Stimulated activated memory B cell treated with anti-CD40 and anti-IgM and Interleukin-4, amounts not matched to agents 10 μg/mL and 1 μg/mL and 100 μg/mL, for 72 hours (primary cell): ENCODE measurements around the gene TEX26.

Source experiments
- ATAC-seq: fragments of 150-1000 bp; cut with Tn5 transposase; 2 replicates; pipeline ENCODE4 v1.10.0; 2021
- H3K27ac Mint-ChIP-seq: one replicate; pipeline ENCODE4 v1.8.0; 2022; ENCODE audit warnings: mild to moderate bottlenecking, mixed read lengths
- H3K27me3 Mint-ChIP-seq: one replicate; pipeline ENCODE4 v1.8.0; 2022; ENCODE audit warnings: mixed read lengths
- H3K36me3 Mint-ChIP-seq: one replicate; pipeline ENCODE4 v1.8.0; 2022; ENCODE audit warnings: mixed read lengths
- H3K4me1 Mint-ChIP-seq: one replicate; pipeline ENCODE4 v1.8.0; 2022; ENCODE audit warnings: mixed read lengths
- H3K4me3 Mint-ChIP-seq: one replicate; pipeline ENCODE4 v1.8.0; 2022; ENCODE audit warnings: mild to moderate bottlenecking, moderate library complexity, mixed read lengths
- H3K9me3 Mint-ChIP-seq: one replicate; pipeline ENCODE4 v1.8.0; 2022; ENCODE audit warnings: mixed read lengths

The TEX26 gene

DNA sequence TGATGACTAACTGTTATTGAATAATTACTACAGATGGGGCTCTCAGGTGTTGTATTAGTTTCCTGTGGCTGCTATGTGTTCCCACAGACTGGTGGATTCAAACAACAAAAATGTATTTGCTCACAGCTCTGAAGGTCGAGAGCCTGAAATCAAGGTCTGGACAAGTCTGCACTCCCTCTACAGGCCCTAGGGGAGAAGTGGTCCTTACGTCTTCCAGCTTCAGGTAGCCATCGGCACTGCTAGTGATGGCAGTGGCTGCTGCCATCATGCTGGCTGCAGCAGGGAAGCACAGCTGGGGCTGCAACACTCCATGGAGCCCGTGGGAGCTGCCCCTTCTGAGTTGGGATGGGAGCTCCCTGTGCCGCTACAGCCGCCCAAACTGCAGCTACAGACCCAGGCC, 1.9 kb downstream of the TEX26 start:
- H3K4me1 Mint-ChIP-seq: no peaks in the 10 kb centered on the region
- H3K4me3 Mint-ChIP-seq: no peak overlapping the region
- peaks cover 10% of the 10 kb centered on the region for H3K9me3 Mint-ChIP-seq
- ATAC-seq: no peak
- H3K27me3 Mint-ChIP-seq: peaks cover 43% of the 10 kb centered on the region
- no peak overlapping the region for H3K27ac Mint-ChIP-seq
- no peaks in the 10 kb centered on the region for H3K36me3 Mint-ChIP-seq

DNA sequence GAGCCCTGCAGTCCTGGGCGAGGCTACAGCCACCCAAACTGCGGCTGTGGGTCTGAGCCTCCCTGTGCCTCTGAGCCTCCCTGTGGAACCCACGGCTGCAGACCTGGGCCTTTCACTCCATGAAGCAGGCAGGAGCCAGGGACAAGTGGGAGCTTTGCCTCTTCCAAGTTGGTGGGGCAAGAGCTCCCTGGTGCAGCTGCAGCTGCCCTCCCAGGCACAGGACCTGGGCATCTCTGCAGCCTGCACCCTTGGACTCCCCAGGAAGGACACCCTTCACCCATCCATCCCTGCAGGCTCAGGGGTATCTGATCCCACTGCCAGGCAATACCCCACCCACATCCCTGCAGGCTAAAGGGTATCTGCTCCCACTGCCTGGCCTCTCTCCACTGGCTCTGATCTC, 2.3 kb downstream of the TEX26 start:
- no peak for ATAC-seq
- H3K4me3 Mint-ChIP-seq: no peak overlapping the region
- peaks cover 40% of the 10 kb centered on the region for H3K27me3 Mint-ChIP-seq
- H3K9me3 Mint-ChIP-seq: peaks cover 10% of the 10 kb centered on the region
- H3K27ac Mint-ChIP-seq: no peak overlapping the region
- no peaks in the 10 kb centered on the region for H3K36me3 Mint-ChIP-seq
- no peaks in the 10 kb centered on the region for H3K4me1 Mint-ChIP-seq

DNA sequence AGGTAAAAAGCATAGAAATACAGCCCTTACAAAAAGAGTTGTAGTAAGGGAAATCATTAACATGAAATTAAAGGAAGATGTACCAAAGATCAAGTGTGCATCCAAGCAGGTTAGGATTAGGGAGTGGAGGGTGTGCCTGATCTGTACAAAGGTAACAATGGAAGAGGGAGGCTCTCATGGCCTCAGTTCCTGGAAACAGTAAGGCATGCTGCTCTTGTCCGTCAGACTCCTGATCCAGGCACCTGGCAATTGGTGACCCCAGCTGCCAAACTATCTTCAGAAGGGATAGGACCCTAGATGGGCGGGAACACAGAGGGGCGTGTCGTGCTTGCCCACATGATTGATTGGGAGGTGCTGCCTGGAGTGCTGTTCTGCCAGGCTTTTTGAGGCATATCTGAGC, 4.5 kb downstream of the TEX26 start:
- ATAC-seq: no peak
- H3K4me1 Mint-ChIP-seq: no peaks in the 10 kb centered on the region
- H3K9me3 Mint-ChIP-seq: peaks cover 10% of the 10 kb centered on the region
- no peak overlapping the region for H3K27ac Mint-ChIP-seq
- no peak overlapping the region for H3K4me3 Mint-ChIP-seq
- H3K36me3 Mint-ChIP-seq: no peaks in the 10 kb centered on the region
- H3K27me3 Mint-ChIP-seq: peaks cover 38% of the 10 kb centered on the region

DNA sequence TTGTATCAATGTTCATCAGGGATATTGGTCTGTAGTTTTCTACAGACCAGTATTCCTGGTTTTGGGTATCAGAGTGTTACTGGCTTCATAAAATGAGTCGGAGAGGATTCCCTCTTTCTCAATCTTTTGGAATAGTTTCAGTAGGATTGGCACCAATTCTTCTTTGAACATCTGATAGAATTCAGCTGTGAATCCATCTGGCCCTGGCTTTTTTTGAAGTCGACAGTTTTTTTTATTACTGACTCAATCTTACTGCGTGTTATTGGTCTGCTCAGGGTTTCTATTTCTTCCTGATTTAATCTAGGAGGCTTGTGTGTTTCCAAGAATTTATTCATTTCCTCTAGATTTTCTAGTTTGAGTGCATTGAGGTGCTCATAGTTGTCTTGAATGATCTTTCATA, 11.4 kb downstream of the TEX26 start:
- Mint-ChIP-seq H3K4me1 (no peaks in the 10 kb centered on the region), H3K27me3 (peaks cover 32% of the 10 kb centered on the region), H3K36me3 (no peaks in the 10 kb centered on the region), H3K4me3 (no peak overlapping the region), H3K9me3 (peaks cover 9% of the 10 kb centered on the region), H3K27ac (no peak overlapping the region)
- no peak for ATAC-seq

DNA sequence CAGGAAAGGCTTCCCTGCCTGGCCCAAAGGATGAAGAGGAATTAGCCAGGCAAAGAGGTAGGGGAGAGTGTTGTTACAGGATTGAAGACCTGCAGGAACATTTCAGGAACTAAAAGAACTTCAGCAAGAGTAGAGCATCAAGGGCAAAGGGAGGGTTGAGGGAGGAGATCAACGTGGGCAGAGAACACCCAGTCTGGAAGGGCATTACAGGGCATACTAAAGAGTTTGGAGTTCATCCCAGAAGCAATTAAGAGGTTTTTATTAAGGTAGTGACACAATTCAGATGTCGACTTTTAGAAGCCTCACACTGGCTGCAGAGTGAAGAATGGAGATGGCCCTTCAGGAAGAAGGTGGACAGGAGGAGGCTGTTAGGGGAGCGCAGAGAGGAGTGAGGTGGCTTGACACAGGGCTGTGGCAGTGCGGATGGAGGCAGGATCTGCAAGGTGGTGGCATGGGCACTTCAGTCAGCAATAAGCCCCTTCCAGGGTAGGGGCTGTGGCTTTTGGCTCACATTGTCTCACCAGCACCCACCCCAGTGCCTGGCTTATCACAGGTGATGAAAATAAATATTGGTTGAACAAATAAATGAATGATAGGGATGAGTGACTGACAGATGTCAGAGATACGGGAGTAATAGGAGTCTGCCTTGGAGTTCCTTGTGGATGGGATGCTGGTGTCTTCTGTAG, 24.9 kb downstream of the TEX26 start:
- peaks cover 19% of the 10 kb centered on the region for H3K9me3 Mint-ChIP-seq
- no peak overlapping the region for H3K27ac Mint-ChIP-seq
- H3K27me3 Mint-ChIP-seq: peaks cover 46% of the 10 kb centered on the region
- ATAC-seq: no peak
- H3K4me3 Mint-ChIP-seq: no peak overlapping the region
- H3K36me3 Mint-ChIP-seq: peaks cover 6% of the 10 kb centered on the region
- no peaks in the 10 kb centered on the region for H3K4me1 Mint-ChIP-seq

DNA sequence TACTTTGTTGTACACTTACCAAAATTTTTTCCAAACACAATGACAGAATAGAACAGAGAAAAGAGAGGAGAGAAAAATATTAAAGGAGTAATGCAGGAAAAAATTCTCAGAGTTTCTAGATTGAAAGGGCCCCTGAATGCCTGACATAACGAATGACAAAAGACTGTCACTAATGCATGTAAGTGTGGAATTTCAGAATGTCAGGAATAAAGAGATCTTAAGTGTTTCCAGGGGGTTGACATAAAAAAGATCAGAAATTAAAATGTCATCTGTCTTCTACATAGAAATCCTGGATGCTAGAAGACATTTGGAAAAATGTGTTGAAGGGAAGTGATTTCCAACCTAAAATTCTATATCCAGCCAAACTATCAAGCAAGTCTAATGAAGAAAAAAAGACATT, 27.2 kb downstream of the TEX26 start:
- Mint-ChIP-seq H3K4me3 (no peak overlapping the region), H3K9me3 (peaks cover 19% of the 10 kb centered on the region), H3K4me1 (no peaks in the 10 kb centered on the region), H3K27me3 (peaks cover 47% of the 10 kb centered on the region), H3K36me3 (peaks cover 6% of the 10 kb centered on the region), H3K27ac (no peak overlapping the region)
- ATAC-seq: no peak

DNA sequence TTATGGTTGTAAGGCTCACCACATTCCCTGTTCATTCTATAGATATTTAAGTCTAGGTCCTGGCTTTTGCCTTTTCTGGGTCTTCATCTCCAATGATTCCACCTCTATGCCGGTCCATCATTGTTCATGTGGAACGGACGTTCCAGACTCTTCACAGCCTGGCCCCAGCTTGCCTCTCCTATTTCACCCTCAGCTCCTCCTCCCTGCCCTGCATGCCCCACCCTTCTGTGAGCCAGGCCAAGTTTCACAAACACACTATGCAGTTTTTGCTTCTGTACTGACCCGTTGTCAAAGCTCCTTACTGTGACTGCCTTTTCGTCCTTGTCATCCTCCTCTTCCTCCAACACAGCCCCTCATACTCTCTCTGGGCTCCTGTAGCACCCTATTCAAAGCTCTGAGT, 31.3 kb downstream of the TEX26 start:
- ATAC-seq: no peak
- Mint-ChIP-seq H3K9me3 (peaks cover 6% of the 10 kb centered on the region), H3K4me3 (no peak overlapping the region), H3K4me1 (no peaks in the 10 kb centered on the region), H3K27me3 (peaks cover 42% of the 10 kb centered on the region), H3K27ac (no peak overlapping the region), H3K36me3 (no peaks in the 10 kb centered on the region)

DNA sequence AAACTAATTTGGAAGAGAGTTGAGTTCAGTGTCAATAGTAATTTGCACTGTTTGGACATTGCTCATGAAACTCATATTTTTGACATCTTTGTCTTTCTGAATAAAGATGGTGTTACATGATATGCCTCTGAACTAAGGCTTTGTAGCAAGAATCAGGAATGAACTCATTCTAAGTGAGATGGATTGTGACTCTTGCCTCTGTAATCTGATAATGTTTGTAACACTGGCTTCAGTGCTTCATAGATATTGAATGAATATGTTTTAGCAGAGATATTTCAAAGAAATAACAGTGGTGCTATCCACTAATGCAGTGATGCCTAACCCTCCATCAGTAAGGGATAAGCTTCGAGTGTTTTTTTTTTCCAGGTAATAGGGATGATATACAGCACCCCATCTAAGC, 32.9 kb downstream of the TEX26 start:
- no peak for ATAC-seq
- Mint-ChIP-seq H3K36me3 (no peaks in the 10 kb centered on the region), H3K27me3 (peaks cover 51% of the 10 kb centered on the region), H3K4me1 (no peaks in the 10 kb centered on the region), H3K4me3 (no peak overlapping the region), H3K27ac (no peak overlapping the region), H3K9me3 (peaks cover 2% of the 10 kb centered on the region)

DNA sequence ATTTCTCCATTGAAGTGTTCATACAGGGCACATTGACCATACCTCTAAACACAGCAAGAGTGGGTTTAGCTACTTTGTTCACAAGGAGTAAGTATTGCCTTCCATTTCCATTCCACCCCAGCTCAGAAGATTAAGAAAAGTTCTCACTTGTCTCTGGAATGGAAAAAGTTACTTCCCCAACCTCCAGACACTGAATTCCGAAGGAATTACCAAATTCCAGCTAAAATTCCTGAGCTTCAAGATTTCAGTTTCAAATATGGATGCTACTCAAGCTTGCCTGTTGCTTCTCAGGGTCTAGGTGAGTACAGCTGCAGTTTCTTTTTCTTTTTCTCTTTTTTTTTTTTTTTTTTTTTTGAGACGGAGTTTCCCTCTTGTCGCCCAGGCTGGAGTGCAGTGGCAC, 33.6 kb downstream of the TEX26 start:
- no peak overlapping the region for H3K27ac Mint-ChIP-seq
- no peaks in the 10 kb centered on the region for H3K4me1 Mint-ChIP-seq
- H3K9me3 Mint-ChIP-seq: peaks cover 2% of the 10 kb centered on the region
- no peak for ATAC-seq
- H3K27me3 Mint-ChIP-seq: peaks cover 51% of the 10 kb centered on the region
- no peaks in the 10 kb centered on the region for H3K36me3 Mint-ChIP-seq
- H3K4me3 Mint-ChIP-seq: no peak overlapping the region

DNA sequence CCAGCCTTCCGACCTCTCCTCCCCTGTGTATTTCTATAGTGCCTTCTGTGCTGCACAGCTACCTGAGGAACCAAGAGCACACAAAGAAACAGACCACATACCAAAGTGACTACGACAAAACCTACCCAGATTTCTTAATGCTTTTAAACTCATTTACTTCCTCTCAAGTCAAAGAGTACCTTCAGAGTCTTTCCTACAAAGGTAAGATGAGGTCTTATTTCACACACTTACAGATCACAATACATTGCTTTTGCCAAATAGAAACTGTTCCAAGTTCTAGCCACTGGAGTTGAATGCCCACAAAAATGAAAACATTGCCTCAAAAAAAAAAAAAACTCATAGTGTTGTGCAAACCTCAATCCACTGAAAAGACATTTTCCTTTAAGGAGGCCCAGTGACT, 36.4 kb downstream of the TEX26 start:
- Mint-ChIP-seq H3K36me3 (no peaks in the 10 kb centered on the region), H3K27me3 (peaks cover 53% of the 10 kb centered on the region), H3K4me3 (no peak overlapping the region), H3K27ac (no peak overlapping the region), H3K4me1 (no peaks in the 10 kb centered on the region), H3K9me3 (no peaks in the 10 kb centered on the region)
- no peak for ATAC-seq

DNA sequence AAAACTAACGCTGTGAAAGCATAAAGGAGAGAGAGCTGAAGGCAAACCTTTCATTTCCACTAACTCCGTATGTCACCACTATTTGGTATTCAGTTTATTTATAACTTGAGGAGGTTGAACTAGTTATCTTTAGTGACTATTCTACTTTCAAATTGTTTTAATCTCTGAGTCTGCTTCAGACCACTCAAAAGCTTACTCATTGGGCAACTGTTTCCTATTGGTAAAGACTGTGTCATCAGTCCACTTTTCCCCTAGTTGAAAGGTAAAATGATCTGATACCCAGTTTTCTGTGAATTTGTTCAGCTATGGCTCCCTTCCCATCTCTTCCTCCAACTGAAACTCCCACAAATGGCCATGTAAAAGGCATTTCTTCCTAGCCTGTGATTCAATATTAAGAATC, 39.1 kb downstream of the TEX26 start:
- Mint-ChIP-seq H3K36me3 (no peaks in the 10 kb centered on the region), H3K4me1 (no peaks in the 10 kb centered on the region), H3K27me3 (peaks cover 57% of the 10 kb centered on the region), H3K4me3 (no peak overlapping the region), H3K9me3 (no peaks in the 10 kb centered on the region), H3K27ac (no peak overlapping the region)
- ATAC-seq: no peak

DNA sequence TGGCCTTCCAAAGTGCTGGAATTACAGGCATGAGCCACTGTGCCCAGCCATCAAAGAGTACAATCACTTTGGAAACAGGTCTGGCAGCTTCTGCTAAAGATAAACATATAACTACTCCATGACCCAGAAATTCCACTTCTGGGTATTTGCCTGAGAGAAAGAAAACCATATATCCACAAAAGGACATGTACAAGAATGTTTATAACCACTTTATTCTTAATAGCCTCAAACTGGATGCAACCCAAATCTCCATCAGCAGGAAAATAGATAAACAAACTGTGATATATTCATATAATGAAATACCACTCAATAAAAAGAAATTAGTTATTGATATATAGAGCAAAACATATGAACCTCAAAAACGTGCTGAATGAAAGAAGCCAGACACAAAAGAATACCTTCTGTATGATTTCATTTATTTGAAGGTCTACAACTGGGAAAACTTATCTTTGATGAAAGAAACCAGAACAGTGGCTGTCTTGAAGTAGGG, 40.5 kb downstream of the TEX26 start:
- Mint-ChIP-seq H3K36me3 (no peaks in the 10 kb centered on the region), H3K27me3 (peaks cover 56% of the 10 kb centered on the region)

DNA sequence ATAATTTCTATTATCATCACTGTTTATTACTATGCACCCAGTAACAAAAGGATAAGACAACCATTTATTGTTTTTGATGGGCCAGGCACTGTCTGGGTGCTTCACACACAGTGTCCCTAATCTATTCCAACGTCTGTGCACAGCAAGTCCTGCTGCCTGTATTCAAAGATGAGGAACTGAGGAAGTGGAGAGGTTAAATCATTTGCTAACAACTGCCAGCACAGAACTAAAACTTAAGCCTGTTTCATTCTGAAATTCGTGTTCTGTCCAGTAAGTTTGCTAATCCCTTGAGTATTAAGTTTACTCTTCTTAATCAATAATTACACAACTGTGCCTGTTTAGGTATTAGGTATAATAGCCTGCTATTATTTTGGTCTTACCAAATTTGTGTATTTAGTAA, 41.9 kb downstream of the TEX26 start:
- H3K27ac Mint-ChIP-seq: no peak overlapping the region
- ATAC-seq: no peak
- no peak overlapping the region for H3K4me3 Mint-ChIP-seq
- no peaks in the 10 kb centered on the region for H3K9me3 Mint-ChIP-seq
- H3K4me1 Mint-ChIP-seq: no peaks in the 10 kb centered on the region
- peaks cover 50% of the 10 kb centered on the region for H3K27me3 Mint-ChIP-seq
- no peaks in the 10 kb centered on the region for H3K36me3 Mint-ChIP-seq

More for the DNA sequence above, 40.5 kb downstream of the TEX26 start:
- ATAC-seq: no peak
- Mint-ChIP-seq H3K27ac (no peak overlapping the region), H3K4me1 (no peaks in the 10 kb centered on the region), H3K9me3 (no peaks in the 10 kb centered on the region), H3K4me3 (no peak overlapping the region)

DNA sequence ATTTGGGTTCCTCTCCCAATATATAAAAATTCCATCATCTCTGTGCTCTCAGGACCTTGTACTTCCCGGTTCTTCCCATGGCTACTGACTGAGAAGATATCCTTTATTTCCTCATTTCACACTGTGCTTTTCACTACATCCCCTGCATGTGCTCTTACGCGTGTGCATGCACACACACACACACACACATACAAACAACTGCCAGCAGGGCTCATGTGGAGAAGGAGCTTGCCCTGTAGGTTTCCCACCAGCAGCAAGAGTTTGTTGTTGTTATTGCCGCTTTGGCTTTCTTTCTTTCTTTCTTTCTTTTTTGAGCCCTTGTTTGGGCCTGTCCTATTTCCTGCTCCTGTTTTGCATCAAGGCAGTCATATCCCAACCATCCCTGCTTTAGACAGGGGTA, 43.6 kb downstream of the TEX26 start:
- no peaks in the 10 kb centered on the region for H3K9me3 Mint-ChIP-seq
- no peaks in the 10 kb centered on the region for H3K4me1 Mint-ChIP-seq
- ATAC-seq: no peak
- peaks cover 47% of the 10 kb centered on the region for H3K27me3 Mint-ChIP-seq
- H3K27ac Mint-ChIP-seq: no peak overlapping the region
- H3K4me3 Mint-ChIP-seq: no peak overlapping the region
- no peaks in the 10 kb centered on the region for H3K36me3 Mint-ChIP-seq

DNA sequence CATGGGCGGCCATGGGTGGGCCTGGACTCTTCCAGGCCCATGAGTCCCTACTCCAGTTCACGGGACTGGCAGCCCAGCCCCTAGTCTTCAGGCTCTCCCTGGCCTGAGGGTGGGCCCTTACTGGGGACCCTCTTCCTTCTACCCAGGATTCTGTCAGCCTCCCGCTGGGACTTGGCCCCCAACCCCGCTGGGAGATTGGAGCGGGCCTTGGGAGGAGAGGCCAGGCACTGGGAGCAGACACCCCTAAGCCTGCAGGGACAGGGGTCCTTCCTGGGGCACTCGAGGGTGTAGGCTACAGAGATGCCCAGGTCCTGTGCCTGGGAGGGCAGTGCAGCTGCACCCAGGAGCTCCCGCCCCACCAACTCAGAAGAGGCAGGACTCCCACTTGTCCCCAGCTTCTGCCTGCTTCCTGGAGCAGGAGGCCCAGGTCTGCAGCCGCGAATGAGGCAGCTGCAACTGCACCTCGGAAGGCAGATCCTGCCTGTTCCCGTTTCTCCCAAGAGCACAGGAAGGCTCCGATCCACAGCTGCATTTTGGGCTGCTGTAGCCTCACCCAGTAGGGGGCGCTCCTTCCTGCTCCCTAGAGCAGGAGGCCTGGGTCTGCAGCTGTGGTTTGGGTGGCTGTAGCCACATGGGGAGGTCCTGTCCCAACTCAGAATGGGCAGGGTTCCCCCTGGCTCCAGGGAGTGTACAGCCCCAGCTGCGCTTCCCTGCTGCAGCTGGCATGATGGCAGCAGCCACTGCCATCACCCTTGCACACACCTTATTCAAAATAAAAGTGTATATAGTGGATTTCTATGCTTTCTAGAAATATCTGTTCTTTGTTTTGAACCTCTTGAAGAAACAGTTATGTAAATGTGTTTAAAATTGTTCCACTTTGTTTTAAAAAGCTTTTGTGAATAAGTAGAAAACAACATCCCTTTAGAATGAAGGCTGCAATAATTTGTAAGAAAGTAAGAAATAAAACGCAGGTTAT, 46.8 kb downstream of the TEX26 start:
- Mint-ChIP-seq H3K4me3 (no peak overlapping the region), H3K27me3 (peaks cover 30% of the 10 kb centered on the region), H3K27ac (no peak overlapping the region), H3K9me3 (no peaks in the 10 kb centered on the region), H3K36me3 (no peaks in the 10 kb centered on the region), H3K4me1 (no peaks in the 10 kb centered on the region)
- peak; percentile 3 for ATAC-seq

DNA sequence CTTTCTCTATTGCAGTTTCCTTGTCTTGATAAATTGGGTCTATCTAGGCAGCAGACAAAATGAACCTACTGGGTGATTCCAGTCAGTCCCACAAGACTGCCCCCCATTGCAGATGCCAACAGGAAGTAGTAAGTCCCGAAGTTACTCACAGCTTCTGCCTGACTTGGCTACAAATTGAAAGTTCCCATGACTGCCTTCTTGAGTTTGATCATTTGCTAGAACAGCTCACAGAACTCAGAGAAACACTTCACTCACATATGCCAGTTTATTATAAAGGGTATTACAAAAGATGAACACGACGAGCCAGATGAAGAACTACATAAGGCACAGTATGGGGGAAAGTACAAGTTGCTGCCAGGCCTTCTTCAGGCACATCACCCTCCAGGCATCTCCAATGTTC, 50.0 kb downstream of the TEX26 start:
- no peak overlapping the region for H3K4me3 Mint-ChIP-seq
- no peaks in the 10 kb centered on the region for H3K36me3 Mint-ChIP-seq
- peaks cover 24% of the 10 kb centered on the region for H3K27me3 Mint-ChIP-seq
- no peaks in the 10 kb centered on the region for H3K9me3 Mint-ChIP-seq
- H3K4me1 Mint-ChIP-seq: no peaks in the 10 kb centered on the region
- no peak overlapping the region for H3K27ac Mint-ChIP-seq
- ATAC-seq: no peak
